IMR-90 (cell line): ENCODE data around the gene TMEM132A.

Source experiments
- BHLHE40 ChIP-seq: fragments of 150-350 bp; IDR thresholded peaks from 2 replicates; pipeline ENCODE4 v1.6.1; 2016; ENCODE audit warnings: mild to moderate bottlenecking, low read depth, low read length
- POLR2A ChIP-seq: IDR thresholded peaks from 2 replicates; pipeline ENCODE4 v1.6.1; 2012; ENCODE audit warnings: mild to moderate bottlenecking, low read depth, low read length
- RFX5 ChIP-seq: IDR thresholded peaks from 2 replicates; pipeline ENCODE4 v1.8.0; 2012; ENCODE audit warnings: low read depth, mild to moderate bottlenecking, low read length, moderate library complexity
- SMC3 ChIP-seq: fragments of 150-350 bp; IDR thresholded peaks from 2 replicates; pipeline ENCODE4 v1.6.1; 2016; ENCODE audit warnings: low read depth, mild to moderate bottlenecking, antibody characterized with exemption, low read length, moderate library complexity
- TF ChIP-seq, protein P1 (sequence below): conservative IDR thresholded peaks from 2 replicates; pipeline ENCODE4 v1.5.1; 2012; ENCODE audit warnings: mild to moderate bottlenecking, low read depth, low read length, improper control_type of control experiment
- TF ChIP-seq, protein P2 (sequence below): fragments of 150-350 bp; IDR thresholded peaks from 2 replicates; pipeline ENCODE4 v1.6.1; 2017; ENCODE audit warnings: mild to moderate bottlenecking, antibody characterized with exemption, low read length, low read depth

DNA sequence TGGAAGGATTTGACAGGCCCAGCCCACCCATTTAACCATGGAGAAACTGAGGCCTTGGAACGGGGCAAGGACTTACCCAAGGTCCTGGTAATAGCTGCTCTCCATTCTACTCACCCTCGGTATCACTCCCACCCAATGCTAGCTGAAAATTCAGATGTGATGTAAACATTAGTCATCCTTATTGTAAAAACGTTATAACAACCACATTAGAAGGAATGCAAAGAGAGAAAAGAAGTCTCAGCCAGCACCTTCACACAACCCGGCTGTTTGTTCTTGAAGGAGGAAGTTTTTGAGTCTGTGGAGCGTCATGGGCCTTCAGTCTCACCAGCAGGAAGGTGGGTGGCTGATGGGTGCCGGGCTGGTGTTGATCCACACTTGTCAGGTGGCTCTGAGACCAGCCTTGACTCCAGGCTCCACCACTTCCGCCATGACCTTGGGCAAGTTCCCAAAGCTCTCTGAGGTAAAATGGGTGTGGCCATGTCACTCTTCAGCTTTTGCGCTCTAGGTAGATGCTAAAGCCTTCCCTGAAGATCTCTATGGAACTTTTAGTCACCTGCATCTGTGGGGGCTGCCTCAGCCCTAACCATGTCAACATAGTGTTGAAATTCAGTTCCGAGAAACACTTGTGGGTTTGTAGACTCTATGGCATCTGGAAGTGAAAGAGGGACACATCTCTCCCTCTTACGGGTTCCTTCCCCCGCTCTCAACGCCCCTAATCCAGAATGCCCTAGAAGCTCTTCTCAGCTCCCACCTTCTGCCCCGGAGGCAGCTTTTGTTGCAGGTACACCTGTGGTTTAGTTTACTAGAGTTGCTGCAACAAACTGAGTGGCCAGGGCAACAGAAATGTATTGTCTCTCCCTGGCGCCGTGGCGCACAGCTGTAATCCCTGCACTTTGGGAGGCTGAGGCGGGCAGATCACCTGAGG is 62.0 kb downstream of the TMEM132A start:
- TF ChIP-seq POLR2A: no peak
- TF ChIP-seq, protein P1, sequence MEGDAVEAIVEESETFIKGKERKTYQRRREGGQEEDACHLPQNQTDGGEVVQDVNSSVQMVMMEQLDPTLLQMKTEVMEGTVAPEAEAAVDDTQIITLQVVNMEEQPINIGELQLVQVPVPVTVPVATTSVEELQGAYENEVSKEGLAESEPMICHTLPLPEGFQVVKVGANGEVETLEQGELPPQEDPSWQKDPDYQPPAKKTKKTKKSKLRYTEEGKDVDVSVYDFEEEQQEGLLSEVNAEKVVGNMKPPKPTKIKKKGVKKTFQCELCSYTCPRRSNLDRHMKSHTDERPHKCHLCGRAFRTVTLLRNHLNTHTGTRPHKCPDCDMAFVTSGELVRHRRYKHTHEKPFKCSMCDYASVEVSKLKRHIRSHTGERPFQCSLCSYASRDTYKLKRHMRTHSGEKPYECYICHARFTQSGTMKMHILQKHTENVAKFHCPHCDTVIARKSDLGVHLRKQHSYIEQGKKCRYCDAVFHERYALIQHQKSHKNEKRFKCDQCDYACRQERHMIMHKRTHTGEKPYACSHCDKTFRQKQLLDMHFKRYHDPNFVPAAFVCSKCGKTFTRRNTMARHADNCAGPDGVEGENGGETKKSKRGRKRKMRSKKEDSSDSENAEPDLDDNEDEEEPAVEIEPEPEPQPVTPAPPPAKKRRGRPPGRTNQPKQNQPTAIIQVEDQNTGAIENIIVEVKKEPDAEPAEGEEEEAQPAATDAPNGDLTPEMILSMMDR: no peak
- no peak for TF ChIP-seq RFX5
- TF ChIP-seq, protein P2, sequence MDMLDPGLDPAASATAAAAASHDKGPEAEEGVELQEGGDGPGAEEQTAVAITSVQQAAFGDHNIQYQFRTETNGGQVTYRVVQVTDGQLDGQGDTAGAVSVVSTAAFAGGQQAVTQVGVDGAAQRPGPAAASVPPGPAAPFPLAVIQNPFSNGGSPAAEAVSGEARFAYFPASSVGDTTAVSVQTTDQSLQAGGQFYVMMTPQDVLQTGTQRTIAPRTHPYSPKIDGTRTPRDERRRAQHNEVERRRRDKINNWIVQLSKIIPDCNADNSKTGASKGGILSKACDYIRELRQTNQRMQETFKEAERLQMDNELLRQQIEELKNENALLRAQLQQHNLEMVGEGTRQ: no peak
- TF ChIP-seq SMC3: no peak
- no peak for TF ChIP-seq BHLHE40
